WTC11 (cell line): ENCODE measurements around the gene ERBB4. TPM values are rescaled to one million over a fixed set of nuclear protein-coding genes. Genes with fewer than 3 reads are reported as not detected.

Experiments used
- ATAC-seq: fragments of 200-7000 bp; cut with Tn5 transposase; 2 replicates; pipeline ENCODE4 v1.10.0; 2021; ENCODE audit warnings: mild to moderate bottlenecking, moderate library complexity
- CTCF ChIA-PET: fragments of 300-600 bp; sonication (Branson Sonifier 250); formaldehyde crosslinking; loops from one replicate; lab custom pipeline; 2021; ENCODE audit warnings: antibody characterized with exemption; lab: Charles Lee
- POLR2A ChIA-PET: fragments of 350-600 bp; sonication (Branson Sonifier 250); formaldehyde crosslinking; loops from one replicate; lab custom pipeline; 2021; ENCODE audit warnings: antibody characterized with exemption; lab: Charles Lee
- DNase-seq: peaks from one replicate; pipeline ENCODE4 v3.0.0; 2021; ENCODE audit warnings: low spot score
- H3K27ac Mint-ChIP-seq: 2 replicates; pipeline ENCODE4 v1.8.0; 2021; ENCODE audit warnings: mixed read lengths
- H3K27me3 Mint-ChIP-seq: 2 replicates; pipeline ENCODE4 v1.8.0; 2021; ENCODE audit warnings: low read depth, mild to moderate bottlenecking, moderate library complexity, mixed read lengths
- H3K36me3 Mint-ChIP-seq: 2 replicates; pipeline ENCODE4 v1.8.0; 2021; ENCODE audit warnings: mixed read lengths
- H3K4me1 Mint-ChIP-seq: 2 replicates; pipeline ENCODE4 v1.8.0; 2022; ENCODE audit warnings: mixed read lengths
- H3K4me3 Mint-ChIP-seq: 2 replicates; pipeline ENCODE4 v1.8.0; 2021; ENCODE audit warnings: mild to moderate bottlenecking, moderate library complexity, mixed read lengths
- H3K9me3 Mint-ChIP-seq: 2 replicates; pipeline ENCODE4 v1.8.0; 2021; ENCODE audit warnings: mixed read lengths
- ARID4B ChIP-seq: sonication (generic); formaldehyde crosslinking; IDR thresholded peaks from 2 replicates; pipeline ENCODE4 v1.8.0; 2023; ENCODE audit warnings: missing genetic modification reagents, mild to moderate bottlenecking, borderline replicate concordance
- CBFB ChIP-seq: sonication (generic); formaldehyde crosslinking; IDR thresholded peaks from 2 replicates; pipeline ENCODE4 v1.8.1; 2022; ENCODE audit warnings: mild to moderate bottlenecking, low read depth, missing genetic modification reagents
- CREM ChIP-seq: sonication (generic); formaldehyde crosslinking; IDR thresholded peaks from 2 replicates; pipeline ENCODE4 v1.8.1; 2022; ENCODE audit warnings: mild to moderate bottlenecking, missing genetic modification reagents, moderate library complexity
- GABPB1 ChIP-seq: sonication (generic); formaldehyde crosslinking; IDR thresholded peaks from 2 replicates; pipeline ENCODE4 v1.8.1; 2023; ENCODE audit warnings: mild to moderate bottlenecking, missing genetic modification reagents
- IRF2 ChIP-seq: sonication (generic); formaldehyde crosslinking; IDR thresholded peaks from 2 replicates; pipeline ENCODE4 v1.8.0; 2022; ENCODE audit warnings: low read depth, missing genetic modification reagents, borderline replicate concordance
- JAZF1 ChIP-seq: fragments of 250-450 bp; sonication (Bioruptor Pico); IDR thresholded peaks from 2 replicates; pipeline ENCODE4 v1.9.0; 2021; ENCODE audit warnings: moderate library complexity, mild to moderate bottlenecking, inconsistent platforms
- MYBL2 ChIP-seq: sonication (generic); formaldehyde crosslinking; IDR thresholded peaks from 2 replicates; pipeline ENCODE4 v1.8.1; 2023; ENCODE audit warnings: mild to moderate bottlenecking, moderate library complexity, missing genetic modification reagents
- TEAD4 ChIP-seq: sonication (generic); formaldehyde crosslinking; IDR thresholded peaks from 2 replicates; pipeline ENCODE4 v1.8.0; 2022; ENCODE audit warnings: mild to moderate bottlenecking, missing genetic modification reagents
- TP53 ChIP-seq: sonication (generic); formaldehyde crosslinking; IDR thresholded peaks from 2 replicates; pipeline ENCODE4 v1.8.1; 2023; ENCODE audit warnings: mild to moderate bottlenecking, missing genetic modification reagents
- ZNF121 ChIP-seq: sonication (generic); formaldehyde crosslinking; IDR thresholded peaks from 2 replicates; pipeline ENCODE4 v1.8.0; 2023; ENCODE audit warnings: missing genetic modification reagents
- ZNF138 ChIP-seq: sonication (generic); formaldehyde crosslinking; conservative IDR thresholded peaks from 2 replicates; pipeline ENCODE4 v1.8.1; 2022; ENCODE audit warnings: mild to moderate bottlenecking, moderate library complexity, missing genetic modification reagents
- ZNF416 ChIP-seq: fragments of 250-450 bp; sonication (Bioruptor Pico); IDR thresholded peaks from 2 replicates; pipeline ENCODE4 v1.9.0; 2021; ENCODE audit warnings: mild to moderate bottlenecking, inconsistent platforms
- ZNF512 ChIP-seq: sonication (generic); formaldehyde crosslinking; IDR thresholded peaks from 2 replicates; pipeline ENCODE4 v1.8.1; 2022; ENCODE audit warnings: missing genetic modification reagents, borderline replicate concordance
- total RNA-seq: library from RNA; stranded (reverse); gene quantifications from 3 replicates; pipeline ENCODE4 v1.2.3, GENCODE V29; 2021
- TF ChIP-seq, protein P1 (sequence below): fragments of 200-600 bp; IDR thresholded peaks from 2 replicates; pipeline ENCODE4 v1.8.0; 2022; ENCODE audit warnings: antibody characterized with exemption
- TF ChIP-seq, protein P2 (sequence below): sonication (generic); formaldehyde crosslinking; IDR thresholded peaks from 2 replicates; pipeline ENCODE4 v1.8.1; 2022; ENCODE audit warnings: low read depth, mild to moderate bottlenecking, moderate library complexity, missing genetic modification reagents, borderline replicate concordance
- TF ChIP-seq, protein P3 (sequence below): sonication (generic); formaldehyde crosslinking; IDR thresholded peaks from 2 replicates; pipeline ENCODE4 v1.8.1; 2023; ENCODE audit warnings: mild to moderate bottlenecking, missing genetic modification reagents
- TF ChIP-seq, protein P4 (sequence below): sonication (generic); formaldehyde crosslinking; IDR thresholded peaks from 2 replicates; pipeline ENCODE4 v1.8.0; 2023; ENCODE audit warnings: mild to moderate bottlenecking, missing genetic modification reagents

Gene ERBB4
- total RNA-seq, 1 experiment from 2014 or later = 1.6 TPM

DNA sequence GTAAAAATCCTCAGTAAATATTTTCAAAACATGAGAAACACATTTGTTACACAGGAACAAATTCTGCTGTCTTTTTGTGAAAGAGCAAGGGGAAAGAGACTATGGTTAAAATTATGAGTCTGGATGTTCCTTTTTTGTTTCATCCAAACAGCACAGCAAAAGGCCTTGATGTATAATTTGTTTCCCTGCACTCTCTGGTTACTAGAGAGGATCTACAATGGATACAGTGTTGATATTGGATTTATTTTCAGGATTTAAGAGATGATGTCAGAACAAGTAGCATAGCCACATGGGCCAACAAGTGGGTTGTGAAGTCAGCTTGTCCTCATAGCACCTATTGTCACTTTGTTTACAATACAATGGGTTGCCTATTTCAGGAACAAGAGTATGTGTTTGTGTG, 11.3 kb upstream of the ERBB4 start (continued):
- TF ChIP-seq ARID4B (no peak), TP53 (CRISPR knock-in tag) (no peak), GABPB1 (CRISPR knock-in tag) (no peak), JAZF1 (CRISPR knock-in tag) (no peak)
- TF ChIP-seq, protein P1, sequence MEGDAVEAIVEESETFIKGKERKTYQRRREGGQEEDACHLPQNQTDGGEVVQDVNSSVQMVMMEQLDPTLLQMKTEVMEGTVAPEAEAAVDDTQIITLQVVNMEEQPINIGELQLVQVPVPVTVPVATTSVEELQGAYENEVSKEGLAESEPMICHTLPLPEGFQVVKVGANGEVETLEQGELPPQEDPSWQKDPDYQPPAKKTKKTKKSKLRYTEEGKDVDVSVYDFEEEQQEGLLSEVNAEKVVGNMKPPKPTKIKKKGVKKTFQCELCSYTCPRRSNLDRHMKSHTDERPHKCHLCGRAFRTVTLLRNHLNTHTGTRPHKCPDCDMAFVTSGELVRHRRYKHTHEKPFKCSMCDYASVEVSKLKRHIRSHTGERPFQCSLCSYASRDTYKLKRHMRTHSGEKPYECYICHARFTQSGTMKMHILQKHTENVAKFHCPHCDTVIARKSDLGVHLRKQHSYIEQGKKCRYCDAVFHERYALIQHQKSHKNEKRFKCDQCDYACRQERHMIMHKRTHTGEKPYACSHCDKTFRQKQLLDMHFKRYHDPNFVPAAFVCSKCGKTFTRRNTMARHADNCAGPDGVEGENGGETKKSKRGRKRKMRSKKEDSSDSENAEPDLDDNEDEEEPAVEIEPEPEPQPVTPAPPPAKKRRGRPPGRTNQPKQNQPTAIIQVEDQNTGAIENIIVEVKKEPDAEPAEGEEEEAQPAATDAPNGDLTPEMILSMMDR = no peak
- TF ChIP-seq, protein P2, sequence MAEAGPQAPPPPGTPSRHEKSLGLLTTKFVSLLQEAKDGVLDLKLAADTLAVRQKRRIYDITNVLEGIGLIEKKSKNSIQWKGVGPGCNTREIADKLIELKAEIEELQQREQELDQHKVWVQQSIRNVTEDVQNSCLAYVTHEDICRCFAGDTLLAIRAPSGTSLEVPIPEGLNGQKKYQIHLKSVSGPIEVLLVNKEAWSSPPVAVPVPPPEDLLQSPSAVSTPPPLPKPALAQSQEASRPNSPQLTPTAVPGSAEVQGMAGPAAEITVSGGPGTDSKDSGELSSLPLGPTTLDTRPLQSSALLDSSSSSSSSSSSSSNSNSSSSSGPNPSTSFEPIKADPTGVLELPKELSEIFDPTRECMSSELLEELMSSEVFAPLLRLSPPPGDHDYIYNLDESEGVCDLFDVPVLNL = no peak
- TF ChIP-seq, protein P3, sequence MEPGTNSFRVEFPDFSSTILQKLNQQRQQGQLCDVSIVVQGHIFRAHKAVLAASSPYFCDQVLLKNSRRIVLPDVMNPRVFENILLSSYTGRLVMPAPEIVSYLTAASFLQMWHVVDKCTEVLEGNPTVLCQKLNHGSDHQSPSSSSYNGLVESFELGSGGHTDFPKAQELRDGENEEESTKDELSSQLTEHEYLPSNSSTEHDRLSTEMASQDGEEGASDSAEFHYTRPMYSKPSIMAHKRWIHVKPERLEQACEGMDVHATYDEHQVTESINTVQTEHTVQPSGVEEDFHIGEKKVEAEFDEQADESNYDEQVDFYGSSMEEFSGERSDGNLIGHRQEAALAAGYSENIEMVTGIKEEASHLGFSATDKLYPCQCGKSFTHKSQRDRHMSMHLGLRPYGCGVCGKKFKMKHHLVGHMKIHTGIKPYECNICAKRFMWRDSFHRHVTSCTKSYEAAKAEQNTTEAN (CRISPR knock-in tag) = no peak

GRCh38 chr2:212549463-212549862, 10.9 kb upstream of the ERBB4 start:
- ChIA-PET CTCF (no interaction called here), POLR2A (no interaction called here)
- H3K4me3 Mint-ChIP-seq = no peak overlapping the region
- H3K27ac Mint-ChIP-seq = no peak overlapping the region
- TF ChIP-seq, protein P4, sequence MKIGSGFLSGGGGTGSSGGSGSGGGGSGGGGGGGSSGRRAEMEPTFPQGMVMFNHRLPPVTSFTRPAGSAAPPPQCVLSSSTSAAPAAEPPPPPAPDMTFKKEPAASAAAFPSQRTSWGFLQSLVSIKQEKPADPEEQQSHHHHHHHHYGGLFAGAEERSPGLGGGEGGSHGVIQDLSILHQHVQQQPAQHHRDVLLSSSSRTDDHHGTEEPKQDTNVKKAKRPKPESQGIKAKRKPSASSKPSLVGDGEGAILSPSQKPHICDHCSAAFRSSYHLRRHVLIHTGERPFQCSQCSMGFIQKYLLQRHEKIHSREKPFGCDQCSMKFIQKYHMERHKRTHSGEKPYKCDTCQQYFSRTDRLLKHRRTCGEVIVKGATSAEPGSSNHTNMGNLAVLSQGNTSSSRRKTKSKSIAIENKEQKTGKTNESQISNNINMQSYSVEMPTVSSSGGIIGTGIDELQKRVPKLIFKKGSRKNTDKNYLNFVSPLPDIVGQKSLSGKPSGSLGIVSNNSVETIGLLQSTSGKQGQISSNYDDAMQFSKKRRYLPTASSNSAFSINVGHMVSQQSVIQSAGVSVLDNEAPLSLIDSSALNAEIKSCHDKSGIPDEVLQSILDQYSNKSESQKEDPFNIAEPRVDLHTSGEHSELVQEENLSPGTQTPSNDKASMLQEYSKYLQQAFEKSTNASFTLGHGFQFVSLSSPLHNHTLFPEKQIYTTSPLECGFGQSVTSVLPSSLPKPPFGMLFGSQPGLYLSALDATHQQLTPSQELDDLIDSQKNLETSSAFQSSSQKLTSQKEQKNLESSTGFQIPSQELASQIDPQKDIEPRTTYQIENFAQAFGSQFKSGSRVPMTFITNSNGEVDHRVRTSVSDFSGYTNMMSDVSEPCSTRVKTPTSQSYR = no peak
- TF ChIP-seq ZNF416 (CRISPR knock-in tag) (no peak), IRF2 (CRISPR knock-in tag) (no peak), CBFB (CRISPR knock-in tag) (no peak), TEAD4 (CRISPR knock-in tag) (no peak), ZNF121 (no peak), ZNF138 (CRISPR knock-in tag) (no peak), MYBL2 (CRISPR knock-in tag) (no peak), ZNF512 (CRISPR knock-in tag) (no peak), CREM (CRISPR knock-in tag) (no peak)
- TF ChIP-seq, protein P3 (CRISPR knock-in tag) = no peak
- ATAC-seq (no peak), DNase-seq (no peak)
- H3K4me1 Mint-ChIP-seq = peaks cover 12% of the 10 kb centered on the region
- 0 out of 2 replicates have a peak, but pooled peaks cover 3% of the 10 kb centered on the region for H3K9me3 Mint-ChIP-seq
- H3K36me3 Mint-ChIP-seq = no peaks in the 10 kb centered on the region
- no peaks in the 10 kb centered on the region for H3K27me3 Mint-ChIP-seq
